Measurements from ENCODE around the gene MSRB2. TPM values are rescaled to one million over a fixed set of nuclear protein-coding genes. Genes with fewer than 3 reads are reported as not detected.

MSRB2 gene
- total and polyA plus RNA-seq, 2 of the 8 experiments (the other 6 are each of a cell fraction or from before 2014, with no cell fraction given), result 11.0 to 13.9 TPM

DNA sequence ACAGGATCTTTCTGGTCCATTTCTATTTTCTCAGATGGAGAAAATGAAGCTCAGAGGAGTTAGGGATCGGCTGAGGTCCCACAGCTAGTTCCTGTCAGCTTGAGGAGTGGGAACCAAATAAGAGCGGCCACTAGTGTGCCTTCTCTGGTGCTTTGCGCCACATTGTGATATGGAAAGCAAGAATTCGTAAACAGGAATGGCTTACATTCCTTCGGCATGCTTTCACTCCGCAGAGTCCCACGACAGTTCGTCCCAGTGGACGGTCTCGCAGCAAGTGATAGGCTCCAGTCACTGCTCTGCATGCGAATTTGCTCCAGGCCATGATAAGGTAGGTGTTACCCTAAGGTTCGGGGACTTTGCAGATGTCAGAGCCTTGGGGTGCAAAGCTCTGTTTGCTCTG lies 55.2 kb downstream of the MSRB2 start:
- no peak overlapping the region for H2BK120ac ChIP-seq (replicated peaks; ENCODE audit: low read depth, low read length)
- no peak for TF ChIP-seq BRCA1 (IDR thresholded peaks at IDR 0.05; ENCODE audit: low read depth, low read length)
- TF ChIP-seq TAF7 (optimal IDR thresholded peaks at IDR 0.05; ENCODE audit: borderline replicate concordance, low read depth, low read length), result no peak
- TF ChIP-seq NANOG (IDR thresholded peaks at IDR 0.05; ENCODE audit: insufficient read depth, low read depth, low read length, poor library complexity, severe bottlenecking), result no peak
- no peak for TF ChIP-seq GABPA (IDR thresholded peaks at IDR 0.05; ENCODE audit: borderline replicate concordance, insufficient read depth, low read length)
- TF ChIP-seq EGR1 (IDR thresholded peaks at IDR 0.05; ENCODE audit: borderline replicate concordance, low read depth, low read length), result no peak
- TF ChIP-seq BACH1 (IDR thresholded peaks at IDR 0.05; ENCODE audit: low read length), result no peak
- TF ChIP-seq, protein P1, sequence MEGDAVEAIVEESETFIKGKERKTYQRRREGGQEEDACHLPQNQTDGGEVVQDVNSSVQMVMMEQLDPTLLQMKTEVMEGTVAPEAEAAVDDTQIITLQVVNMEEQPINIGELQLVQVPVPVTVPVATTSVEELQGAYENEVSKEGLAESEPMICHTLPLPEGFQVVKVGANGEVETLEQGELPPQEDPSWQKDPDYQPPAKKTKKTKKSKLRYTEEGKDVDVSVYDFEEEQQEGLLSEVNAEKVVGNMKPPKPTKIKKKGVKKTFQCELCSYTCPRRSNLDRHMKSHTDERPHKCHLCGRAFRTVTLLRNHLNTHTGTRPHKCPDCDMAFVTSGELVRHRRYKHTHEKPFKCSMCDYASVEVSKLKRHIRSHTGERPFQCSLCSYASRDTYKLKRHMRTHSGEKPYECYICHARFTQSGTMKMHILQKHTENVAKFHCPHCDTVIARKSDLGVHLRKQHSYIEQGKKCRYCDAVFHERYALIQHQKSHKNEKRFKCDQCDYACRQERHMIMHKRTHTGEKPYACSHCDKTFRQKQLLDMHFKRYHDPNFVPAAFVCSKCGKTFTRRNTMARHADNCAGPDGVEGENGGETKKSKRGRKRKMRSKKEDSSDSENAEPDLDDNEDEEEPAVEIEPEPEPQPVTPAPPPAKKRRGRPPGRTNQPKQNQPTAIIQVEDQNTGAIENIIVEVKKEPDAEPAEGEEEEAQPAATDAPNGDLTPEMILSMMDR (IDR thresholded peaks at IDR 0.05; ENCODE audit: control extremely low read depth in 1 of 3, insufficient read depth in 1 of 3, low read depth in 1 of 3, low read length in 3 of 3), result no peak
- TF ChIP-seq TEAD4 (IDR thresholded peaks at IDR 0.05; ENCODE audit: low read depth, low read length), result no peak
- TF ChIP-seq RXRA (IDR thresholded peaks at IDR 0.05; ENCODE audit: insufficient read depth, low read depth, low read length), result no peak
- TF ChIP-seq EP300 (IDR thresholded peaks at IDR 0.05; ENCODE audit: borderline replicate concordance in 1 of 2, low read depth in 2 of 2, low read length in 2 of 2), result no peak
- TF ChIP-seq CTBP2 (IDR thresholded peaks at IDR 0.05; ENCODE audit: borderline replicate concordance, insufficient read depth, insufficient read length, low read length), result no peak

More for the DNA sequence above, 55.2 kb downstream of the MSRB2 start:
- DNase-seq (ENCODE audit: low read depth in 1 of 2, low spot score in 2 of 2) (no peak), FAIRE-seq (no peak)
- no peaks in the 10 kb centered on the region for H3K23me2 ChIP-seq (ENCODE audit: low read depth, low read length)
- no peak overlapping the region for H3K18ac ChIP-seq (ENCODE audit: extremely low read depth, low read length)
- no peak overlapping the region for H4K8ac ChIP-seq (ENCODE audit: extremely low read depth, insufficient read depth, low read length)
- no peak overlapping the region for H3K27ac ChIP-seq (ENCODE audit: low read depth, low read length)
- H3K4ac ChIP-seq (replicated peaks; ENCODE audit: insufficient read length, low read depth, low read length), result no peak overlapping the region
- H3K79me2 ChIP-seq (ENCODE audit: control insufficient read depth in 1 of 2, insufficient read depth in 2 of 2, low read length in 2 of 2), result no peaks in the 10 kb centered on the region
- H3K9me3 ChIP-seq (ENCODE audit: insufficient read depth in 2 of 2, low read depth in 1 of 2, low read length in 1 of 2), result no peaks in the 10 kb centered on the region
- ChIA-PET POLR2A (ENCODE audit: partially characterized antibody) (no interaction called here), CTCF (ENCODE audit: partially characterized antibody) (interaction anchor here (1.0 to 1.2 kb wide), 2 partner anchors 143 to 144 kb away, joined by 3 to 5 read pairs; no protein-coding TSS in a partner anchor)
- no peak overlapping the region for H3K14ac ChIP-seq (ENCODE audit: insufficient read length)
- H3K27me3 ChIP-seq (replicated peaks in 1 of 4; ENCODE audit: control insufficient read depth in 3 of 4, extremely low read depth in 1 of 4, insufficient read depth in 3 of 4, low read length in 3 of 4), result no peaks in the 10 kb centered on the region; a peak in 1 of 7 replicates
- H3K56ac ChIP-seq (replicated peaks; ENCODE audit: insufficient read length, low read depth, low read length), result no peak overlapping the region
- no peak overlapping the region for H2BK5ac ChIP-seq (ENCODE audit: low read depth, low read length)
- 93% methylated on average over 12 of the region's 12 CpGs; no CpG with 5 or more reads in 1 of the 2 experiments for WGBS, 2 experiments (ENCODE audit: extremely low coverage in 1 of 2, insufficient coverage in 1 of 2, insufficient read length in 1 of 2, insufficient replicate concordance in 2 of 2, low coverage in 1 of 2, low lambda C conversion rate in 2 of 2, missing lambda C conversion rate in 1 of 2)
- no peak overlapping the region for H2AK5ac ChIP-seq (ENCODE audit: low read depth, low read length)
- no peak overlapping the region for H2BK12ac ChIP-seq (ENCODE audit: low read depth, low read length)
- no peak overlapping the region for H3K4me2 ChIP-seq (ENCODE audit: insufficient read depth in 1 of 2, low read depth in 2 of 2, low read length in 2 of 2)
- H2AFZ ChIP-seq (ENCODE audit: low read length), result no peak overlapping the region
- no peaks in the 10 kb centered on the region for H3K4me1 ChIP-seq (replicated peaks in 1 of 4; ENCODE audit: control insufficient read depth in 3 of 4, insufficient read depth in 4 of 4, low read length in 3 of 4)
- no peak overlapping the region for H4K5ac ChIP-seq (ENCODE audit: insufficient read length, low read depth, low read length)
- H2BK15ac ChIP-seq (ENCODE audit: low read length), result no peak overlapping the region
- H3K79me1 ChIP-seq (ENCODE audit: low read depth, low read length), result no peaks in the 10 kb centered on the region
- no peak overlapping the region for H3K4me3 ChIP-seq (ENCODE audit: extremely low read depth in 1 of 4, insufficient read depth in 2 of 4, low read depth in 3 of 4, low read length in 4 of 4)
- H3K36me3 ChIP-seq (ENCODE audit: control insufficient read depth in 2 of 4, insufficient read depth in 4 of 4, low read length in 3 of 4), result no peaks in the 10 kb centered on the region
- no peak overlapping the region for H2BK20ac ChIP-seq (ENCODE audit: low read length)
- H3K23ac ChIP-seq (ENCODE audit: insufficient read length), result no peak overlapping the region
- H4K91ac ChIP-seq (replicated peaks; ENCODE audit: insufficient read length, low read length), result no peak overlapping the region
- H4K20me1 ChIP-seq (replicated peaks in 1 of 2; ENCODE audit: control insufficient read depth in 1 of 2, insufficient read depth in 2 of 2, low read length in 2 of 2), result peaks cover 0 to 2% of the 10 kb centered on the region in 2 experiments
- no peak overlapping the region for H3K9ac ChIP-seq (replicated peaks in 1 of 4; ENCODE audit: extremely low read depth in 1 of 4, low read depth in 3 of 4, low read length in 3 of 4)
